HL-60 (cell line): Measurements from ENCODE around the gene MED13L.

Experiments
- DNase-seq, 2 experiments: peaks; one replicate each; pipeline ENCODE4 v3.0.0-alpha.2; 2010 to 2020; ENCODE audit warnings: low read depth in 1 of 2, low spot score in 1 of 2
- H3K27ac ChIP-seq: fragments of 250-450 bp; sonication (Bioruptor Pico); replicated peaks from 2 replicates; pipeline ENCODE4 v1.5.1; 2020; ENCODE audit warnings: mild to moderate bottlenecking, moderate library complexity
- H3K27me3 ChIP-seq: fragments of 250-450 bp; sonication (Bioruptor Pico); 2 replicates; pipeline ENCODE4 v1.5.1; 2021; ENCODE audit warnings: mild to moderate bottlenecking, moderate library complexity; ENCODE audit not compliant: insufficient read depth, poor library complexity, severe bottlenecking
- H3K4me3 ChIP-seq: replicated peaks from 2 replicates; pipeline ENCODE4 v1.5.1; 2011; ENCODE audit warnings: mild to moderate bottlenecking, control low read depth, low read length; ENCODE audit not compliant: insufficient read depth
- GABPA ChIP-seq: IDR thresholded peaks from 2 replicates; pipeline ENCODE4 v1.6.1; 2012; ENCODE audit warnings: low read depth
- POLR2AphosphoS5 ChIP-seq: IDR thresholded peaks from 2 replicates; pipeline ENCODE4 v1.6.1; 2012; ENCODE audit warnings: low read depth
- SPI1 ChIP-seq: IDR thresholded peaks from 2 replicates; pipeline ENCODE4 v1.6.1; 2012; ENCODE audit warnings: low read depth, mild to moderate bottlenecking, borderline replicate concordance
- TF ChIP-seq, protein P1 (sequence below): IDR thresholded peaks from one replicate; pipeline ENCODE4 v1.5.1; 2011; ENCODE audit warnings: low read length, control low read depth, inconsistent platforms; ENCODE audit not compliant: insufficient read depth
- TF ChIP-seq, protein P2 (sequence below): IDR thresholded peaks from 2 replicates; pipeline ENCODE4 v1.6.1; 2012; ENCODE audit warnings: low read depth; ENCODE audit not compliant: insufficient replicate concordance

The MED13L gene

DNA sequence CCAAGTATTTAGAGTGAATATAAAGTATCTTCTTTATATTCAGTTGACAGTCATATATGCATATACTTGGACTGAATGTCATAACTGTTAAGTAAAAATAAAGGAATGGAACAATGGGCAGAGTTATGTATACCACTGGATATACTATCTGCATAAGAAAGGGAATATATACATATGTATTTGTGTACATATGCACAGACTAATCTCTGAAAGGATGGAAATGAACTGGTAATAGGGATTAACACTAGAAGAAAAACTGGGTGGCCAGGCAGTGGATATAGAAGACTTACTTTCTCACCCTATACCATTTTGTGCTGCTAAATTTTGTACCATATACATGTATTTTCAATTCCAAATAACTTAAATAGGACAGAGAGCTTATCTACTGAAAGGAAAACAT is 200.1 kb downstream of the MED13L start:
- TF ChIP-seq GABPA, result no peak
- no peak for TF ChIP-seq POLR2AphosphoS5
- TF ChIP-seq, protein P1, sequence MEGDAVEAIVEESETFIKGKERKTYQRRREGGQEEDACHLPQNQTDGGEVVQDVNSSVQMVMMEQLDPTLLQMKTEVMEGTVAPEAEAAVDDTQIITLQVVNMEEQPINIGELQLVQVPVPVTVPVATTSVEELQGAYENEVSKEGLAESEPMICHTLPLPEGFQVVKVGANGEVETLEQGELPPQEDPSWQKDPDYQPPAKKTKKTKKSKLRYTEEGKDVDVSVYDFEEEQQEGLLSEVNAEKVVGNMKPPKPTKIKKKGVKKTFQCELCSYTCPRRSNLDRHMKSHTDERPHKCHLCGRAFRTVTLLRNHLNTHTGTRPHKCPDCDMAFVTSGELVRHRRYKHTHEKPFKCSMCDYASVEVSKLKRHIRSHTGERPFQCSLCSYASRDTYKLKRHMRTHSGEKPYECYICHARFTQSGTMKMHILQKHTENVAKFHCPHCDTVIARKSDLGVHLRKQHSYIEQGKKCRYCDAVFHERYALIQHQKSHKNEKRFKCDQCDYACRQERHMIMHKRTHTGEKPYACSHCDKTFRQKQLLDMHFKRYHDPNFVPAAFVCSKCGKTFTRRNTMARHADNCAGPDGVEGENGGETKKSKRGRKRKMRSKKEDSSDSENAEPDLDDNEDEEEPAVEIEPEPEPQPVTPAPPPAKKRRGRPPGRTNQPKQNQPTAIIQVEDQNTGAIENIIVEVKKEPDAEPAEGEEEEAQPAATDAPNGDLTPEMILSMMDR, result no peak
- no peak for TF ChIP-seq SPI1
- TF ChIP-seq, protein P2, sequence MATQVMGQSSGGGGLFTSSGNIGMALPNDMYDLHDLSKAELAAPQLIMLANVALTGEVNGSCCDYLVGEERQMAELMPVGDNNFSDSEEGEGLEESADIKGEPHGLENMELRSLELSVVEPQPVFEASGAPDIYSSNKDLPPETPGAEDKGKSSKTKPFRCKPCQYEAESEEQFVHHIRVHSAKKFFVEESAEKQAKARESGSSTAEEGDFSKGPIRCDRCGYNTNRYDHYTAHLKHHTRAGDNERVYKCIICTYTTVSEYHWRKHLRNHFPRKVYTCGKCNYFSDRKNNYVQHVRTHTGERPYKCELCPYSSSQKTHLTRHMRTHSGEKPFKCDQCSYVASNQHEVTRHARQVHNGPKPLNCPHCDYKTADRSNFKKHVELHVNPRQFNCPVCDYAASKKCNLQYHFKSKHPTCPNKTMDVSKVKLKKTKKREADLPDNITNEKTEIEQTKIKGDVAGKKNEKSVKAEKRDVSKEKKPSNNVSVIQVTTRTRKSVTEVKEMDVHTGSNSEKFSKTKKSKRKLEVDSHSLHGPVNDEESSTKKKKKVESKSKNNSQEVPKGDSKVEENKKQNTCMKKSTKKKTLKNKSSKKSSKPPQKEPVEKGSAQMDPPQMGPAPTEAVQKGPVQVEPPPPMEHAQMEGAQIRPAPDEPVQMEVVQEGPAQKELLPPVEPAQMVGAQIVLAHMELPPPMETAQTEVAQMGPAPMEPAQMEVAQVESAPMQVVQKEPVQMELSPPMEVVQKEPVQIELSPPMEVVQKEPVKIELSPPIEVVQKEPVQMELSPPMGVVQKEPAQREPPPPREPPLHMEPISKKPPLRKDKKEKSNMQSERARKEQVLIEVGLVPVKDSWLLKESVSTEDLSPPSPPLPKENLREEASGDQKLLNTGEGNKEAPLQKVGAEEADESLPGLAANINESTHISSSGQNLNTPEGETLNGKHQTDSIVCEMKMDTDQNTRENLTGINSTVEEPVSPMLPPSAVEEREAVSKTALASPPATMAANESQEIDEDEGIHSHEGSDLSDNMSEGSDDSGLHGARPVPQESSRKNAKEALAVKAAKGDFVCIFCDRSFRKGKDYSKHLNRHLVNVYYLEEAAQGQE, result no peak
- Histone ChIP-seq H3K27ac (no peak overlapping the region), H3K27me3 (no peaks in the 10 kb centered on the region), H3K4me3 (no peak overlapping the region)
- no peak for DNase-seq

- no peak overlapping the region for H3K27ac ChIP-seq
- no peaks in the 10 kb centered on the region for H3K27me3 ChIP-seq
- no peak for DNase-seq
- TF ChIP-seq POLR2AphosphoS5, result no peak
- TF ChIP-seq GABPA, result no peak
- TF ChIP-seq, protein P1, result no peak
- no peak for TF ChIP-seq SPI1
- TF ChIP-seq, protein P2, result no peak
- no peak overlapping the region for H3K4me3 ChIP-seq
Observed at GRCh38 chr12:116076399-116076798, 201.1 kb downstream of the MED13L start.

- no peak overlapping the region for H3K4me3 ChIP-seq
- TF ChIP-seq, protein P1, result no peak
- no peak for TF ChIP-seq SPI1
- no peak for TF ChIP-seq GABPA
- TF ChIP-seq, protein P2, result no peak
- no peak for TF ChIP-seq POLR2AphosphoS5
- H3K27me3 ChIP-seq, result no peaks in the 10 kb centered on the region
- no peak for DNase-seq
- no peak overlapping the region for H3K27ac ChIP-seq
Observed at GRCh38 chr12:116074686-116075085, 202.8 kb downstream of the MED13L start.
